Keratinocyte (primary cell): ENCODE results near the gene USP37.

Source experiments
- EZH2 ChIP-seq: IDR thresholded peaks from one replicate; pipeline ENCODE4 v1.6.1; 2012; ENCODE audit warnings: inconsistent platforms, mild to moderate bottlenecking, low read length, moderate library complexity
- TF ChIP-seq, protein P1 (sequence below), 3 experiments: IDR thresholded peaks in 1 of 3; conservative IDR thresholded peaks in 1 of 3; optimal IDR thresholded peaks in 1 of 3; 2 replicates in 2 of 3; 3 replicates in 1 of 3; pipeline versions ENCODE3 to v1.5.1; 2011; ENCODE audit warnings: low read length in 3 of 3, mild to moderate bottlenecking in 3 of 3, moderate library complexity in 2 of 3, control low read depth in 1 of 3, inconsistent platforms in 1 of 3; ENCODE audit not compliant: insufficient read depth in 2 of 3; ENCODE audit errors: extremely low read depth in 1 of 3

DNA sequence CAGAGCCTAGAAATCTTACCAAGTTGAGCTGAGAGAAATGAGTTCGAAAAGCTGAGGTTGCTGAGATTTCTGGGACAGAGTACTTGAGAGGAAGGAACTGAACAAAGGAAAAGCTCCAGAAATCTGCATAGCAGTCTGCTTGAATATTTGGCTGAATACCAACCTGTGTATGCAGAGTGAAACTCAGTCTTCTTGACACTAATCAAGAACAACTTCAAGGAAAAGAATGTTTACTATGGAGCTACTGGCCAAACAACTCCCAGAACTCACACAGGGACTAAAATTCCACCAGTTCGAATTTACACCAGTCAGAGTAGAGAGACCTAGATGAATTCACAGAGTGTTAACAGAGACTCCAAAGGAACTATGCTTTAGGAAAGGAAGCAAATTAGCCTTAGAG, 66.5 kb downstream of the USP37 start:
- TF ChIP-seq, protein P1, sequence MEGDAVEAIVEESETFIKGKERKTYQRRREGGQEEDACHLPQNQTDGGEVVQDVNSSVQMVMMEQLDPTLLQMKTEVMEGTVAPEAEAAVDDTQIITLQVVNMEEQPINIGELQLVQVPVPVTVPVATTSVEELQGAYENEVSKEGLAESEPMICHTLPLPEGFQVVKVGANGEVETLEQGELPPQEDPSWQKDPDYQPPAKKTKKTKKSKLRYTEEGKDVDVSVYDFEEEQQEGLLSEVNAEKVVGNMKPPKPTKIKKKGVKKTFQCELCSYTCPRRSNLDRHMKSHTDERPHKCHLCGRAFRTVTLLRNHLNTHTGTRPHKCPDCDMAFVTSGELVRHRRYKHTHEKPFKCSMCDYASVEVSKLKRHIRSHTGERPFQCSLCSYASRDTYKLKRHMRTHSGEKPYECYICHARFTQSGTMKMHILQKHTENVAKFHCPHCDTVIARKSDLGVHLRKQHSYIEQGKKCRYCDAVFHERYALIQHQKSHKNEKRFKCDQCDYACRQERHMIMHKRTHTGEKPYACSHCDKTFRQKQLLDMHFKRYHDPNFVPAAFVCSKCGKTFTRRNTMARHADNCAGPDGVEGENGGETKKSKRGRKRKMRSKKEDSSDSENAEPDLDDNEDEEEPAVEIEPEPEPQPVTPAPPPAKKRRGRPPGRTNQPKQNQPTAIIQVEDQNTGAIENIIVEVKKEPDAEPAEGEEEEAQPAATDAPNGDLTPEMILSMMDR (optimal IDR thresholded peaks at IDR 0.05 in 1 of 3, IDR thresholded peaks at IDR 0.05 in 1 of 3, conservative IDR thresholded peaks at IDR 0.05 in 1 of 3; ENCODE audit: extremely low read depth in 1 of 3, insufficient read depth in 2 of 3, low read length in 3 of 3) = no peak
- TF ChIP-seq EZH2 = no peak
